Breast epithelium (tissue), 4 donors: ENCODE measurements around the gene OR13C2. TPM values are rescaled to one million over a fixed set of nuclear protein-coding genes. Genes with fewer than 3 reads are reported as not detected.

Source experiments
- DNase-seq, 2 donors: peaks; one replicate each; pipeline ENCODE4 v3.0.0-alpha.2; 2019; ENCODE audit warnings: low spot score in 2 of 2
- H3K27ac ChIP-seq, 2 donors: fragments of 200-600 bp; sonication (generic) in 1 of 2; one replicate each; pipeline ENCODE4 v1.5.1; 2016 to 2019; ENCODE audit warnings: mild to moderate bottlenecking in 1 of 2
- H3K27me3 ChIP-seq, 2 donors: fragments of 200-600 bp; sonication (generic) in 1 of 2; one replicate each; pipeline versions ENCODE4 v1.5.1 to v1.6.0; 2017 to 2019; ENCODE audit warnings: control low read depth in 1 of 2, mild to moderate bottlenecking in 1 of 2
- H3K36me3 ChIP-seq: fragments of 200-600 bp; one replicate; pipeline ENCODE4 v1.5.1; 2019
- H3K4me1 ChIP-seq, 2 donors: fragments of 200-600 bp; sonication (generic); one replicate each; pipeline ENCODE4 v1.5.1; 2016 to 2019; ENCODE audit warnings: control low read depth in 1 of 2
- H3K4me3 ChIP-seq, 3 donors: fragments of 200-600 bp; sonication (generic); 1 replicate in 2 of 3; 2 replicates in 1 of 3; pipeline ENCODE4 v1.5.1; 2016 to 2019; ENCODE audit warnings: mild to moderate bottlenecking in 3 of 3, moderate library complexity in 2 of 3
- H3K9me3 ChIP-seq, 2 donors: fragments of 200-600 bp; sonication (generic) in 1 of 2; one replicate each; pipeline ENCODE4 v1.5.1; 2016 to 2019; ENCODE audit warnings: control low read depth in 1 of 2
- CTCF ChIP-seq, 3 donors: fragments of 450-650 bp; IDR thresholded peaks; one replicate each; pipeline ENCODE4 v1.5.1; 2016 to 2017; ENCODE audit warnings: antibody characterized with exemption in 3 of 3, mild to moderate bottlenecking in 3 of 3, moderate library complexity in 3 of 3
- POLR2A ChIP-seq: fragments of 450-650 bp; IDR thresholded peaks from one replicate; pipeline ENCODE4 v1.6.1; 2016; ENCODE audit warnings: antibody characterized with exemption, mild to moderate bottlenecking, moderate library complexity
- POLR2AphosphoS5 ChIP-seq, 3 donors: sonication (generic); formaldehyde crosslinking; IDR thresholded peaks; one replicate each; pipeline ENCODE4 v1.6.1; 2017; ENCODE audit warnings: antibody characterized with exemption in 3 of 3
- intact Hi-C: fragments of 100-400 bp; cut with DNase I; formaldehyde crosslinking; loops from one replicate; pipeline ENCODE4 v1.15.1; 2023; ENCODE audit warnings: low total_unique reads
- total RNA-seq, 3 donors: library from RNA; depleted of rRNA; stranded (reverse); fragments of >200 nt; gene quantifications; one replicate each; pipeline ENCODE4 v1.1.0, GENCODE V29; 2016

The OR13C2 gene
- total RNA-seq, 3 donors from 2014 or later = not detected

- peaks cover 0 to 13% of the 10 kb centered on the region in 2 donors for H3K9me3 ChIP-seq
- intact Hi-C loops = no loop called here
- no peak for TF ChIP-seq POLR2AphosphoS5 (IDR thresholded peaks at IDR 0.05)
- TF ChIP-seq POLR2A = no peak
- no peak for TF ChIP-seq CTCF (IDR thresholded peaks at IDR 0.05)
- H3K27me3 ChIP-seq = no peaks in the 10 kb centered on the region
- no peak for DNase-seq
- no peak overlapping the region for H3K4me3 ChIP-seq
- H3K36me3 ChIP-seq = no peaks in the 10 kb centered on the region
- no peak overlapping the region for H3K27ac ChIP-seq
- no peaks in the 10 kb centered on the region for H3K4me1 ChIP-seq
Observed at GRCh38 chr9:104589626-104590025, 15.8 kb downstream of the OR13C2 start.

GRCh38 chr9:104586496-104587180 lies 18.8 kb downstream of the OR13C2 start:
- DNase-seq = no peak
- no peak overlapping the region for H3K4me3 ChIP-seq
- no peaks in the 10 kb centered on the region for H3K9me3 ChIP-seq
- no peaks in the 10 kb centered on the region for H3K36me3 ChIP-seq
- H3K27me3 ChIP-seq = no peaks in the 10 kb centered on the region
- H3K4me1 ChIP-seq = no peaks in the 10 kb centered on the region
- intact Hi-C loops = no loop called here
- TF ChIP-seq CTCF (IDR thresholded peaks at IDR 0.05) = no peak
- no peak for TF ChIP-seq POLR2A
- no peak for TF ChIP-seq POLR2AphosphoS5 (IDR thresholded peaks at IDR 0.05)
- H3K27ac ChIP-seq = peak overlapping the region in 1 of 2 donors; percentile 43

GRCh38 chr9:104580562-104580961 lies 24.9 kb downstream of the OR13C2 start:
- H3K36me3 ChIP-seq = no peaks in the 10 kb centered on the region
- H3K9me3 ChIP-seq = no peaks in the 10 kb centered on the region
- TF ChIP-seq CTCF (IDR thresholded peaks at IDR 0.05) (no peak), POLR2AphosphoS5 (IDR thresholded peaks at IDR 0.05) (no peak), POLR2A (no peak)
- no peak overlapping the region for H3K27ac ChIP-seq
- no peak for DNase-seq
- H3K4me3 ChIP-seq = no peak overlapping the region
- intact Hi-C loops = no loop called here
- H3K27me3 ChIP-seq = no peaks in the 10 kb centered on the region
- H3K4me1 ChIP-seq = no peaks in the 10 kb centered on the region

- intact Hi-C loops = no loop called here
Observed at GRCh38 chr9:104577263-104577662, 28.2 kb downstream of the OR13C2 start.

More at GRCh38 chr9:104577263-104577662, 28.2 kb downstream of the OR13C2 start:
- no peak overlapping the region for H3K4me3 ChIP-seq
- H3K36me3 ChIP-seq = no peaks in the 10 kb centered on the region
- H3K27me3 ChIP-seq = no peaks in the 10 kb centered on the region
- TF ChIP-seq CTCF (IDR thresholded peaks at IDR 0.05) = no peak
- no peak for TF ChIP-seq POLR2AphosphoS5 (IDR thresholded peaks at IDR 0.05)
- no peak for TF ChIP-seq POLR2A
- H3K4me1 ChIP-seq = no peaks in the 10 kb centered on the region
- H3K27ac ChIP-seq = no peak overlapping the region
- DNase-seq = no peak
- H3K9me3 ChIP-seq = peaks cover 0 to 15% of the 10 kb centered on the region in 2 donors
